PC-9 (cell line): ENCODE measurements around the gene BOK. TPM values are rescaled to one million over a fixed set of nuclear protein-coding genes. Genes with fewer than 3 reads are reported as not detected.
"Not testable (repeated sequence)": the region's sequence is repeated elsewhere in the genome, so short reads cannot be mapped to it uniquely, and the experiment has no call there.

Experiments
- BruUV-seq: library from RNA; stranded (reverse); fragments of 400-500 nt; replicated peaks from 2 replicates; lab custom pipeline; 2021; lab: Mats Ljungman, UMichigan
- CTCF ChIA-PET: fragments of 300-600 bp; sonication (Branson Sonifier 250); formaldehyde crosslinking; loops from one replicate; lab custom pipeline; 2022; ENCODE audit warnings: antibody characterized with exemption; lab: Charles Lee
- POLR2A ChIA-PET: fragments of 300-600 bp; sonication (Branson Sonifier 250); formaldehyde crosslinking; loops from one replicate; lab custom pipeline; 2022; ENCODE audit warnings: antibody characterized with exemption; ENCODE audit not compliant: unreplicated experiment; lab: Charles Lee
- DNase-seq, 2 experiments: peaks; one replicate each; pipeline versions ENCODE4 v3.0.0 to v3.0.0-alpha.2; 2015 to 2022; ENCODE audit warnings: mixed read lengths in 1 of 2
- H2AFZ ChIP-seq: fragments of 200-600 bp; sonication (generic); 2 replicates; pipeline ENCODE4 v1.8.1; 2017; ENCODE audit warnings: antibody characterized with exemption
- H3F3A ChIP-seq: fragments of 200-600 bp; sonication (generic); 2 replicates; pipeline ENCODE4 v1.8.1; 2017; ENCODE audit warnings: antibody characterized with exemption, mild to moderate bottlenecking, low read depth; ENCODE audit not compliant: insufficient read depth
- H3K27ac ChIP-seq: fragments of 200-600 bp; sonication (generic); 2 replicates; pipeline ENCODE4 v1.6.1; 2016; ENCODE audit warnings: mixed run types
- H3K27me3 ChIP-seq: fragments of 200-600 bp; sonication (generic); 2 replicates; pipeline ENCODE4 v1.6.1; 2016; ENCODE audit warnings: low read depth, mixed run types; ENCODE audit not compliant: insufficient read depth
- H3K36me3 ChIP-seq: fragments of 200-600 bp; sonication (generic); 2 replicates; pipeline ENCODE4 v1.6.1; 2016; ENCODE audit warnings: low read depth, mixed run types
- H3K4me1 ChIP-seq: fragments of 200-600 bp; sonication (generic); replicated peaks from 2 replicates; pipeline ENCODE4 v1.6.1; 2016; ENCODE audit warnings: mixed run types; ENCODE audit not compliant: insufficient read depth
- H3K4me2 ChIP-seq: fragments of 200-600 bp; sonication (generic); 2 replicates; pipeline ENCODE4 v1.6.1; 2017; ENCODE audit warnings: mixed run types
- H3K4me3 ChIP-seq: fragments of 200-600 bp; sonication (generic); 2 replicates; pipeline ENCODE4 v1.6.1; 2016; ENCODE audit warnings: mixed run types
- H3K79me2 ChIP-seq: fragments of 200-600 bp; sonication (generic); 2 replicates; pipeline ENCODE4 v1.6.1; 2017; ENCODE audit warnings: low read depth, mixed run types
- H3K9me2 ChIP-seq: fragments of 200-600 bp; sonication (generic); 2 replicates; pipeline ENCODE4 v1.8.1; 2017; ENCODE audit warnings: mild to moderate bottlenecking; ENCODE audit not compliant: insufficient read depth
- H3K9me3 ChIP-seq: fragments of 200-600 bp; sonication (generic); 2 replicates; pipeline ENCODE4 v1.8.1; 2016; ENCODE audit warnings: low read depth; ENCODE audit not compliant: insufficient read depth
- H4K20me1 ChIP-seq: fragments of 200-600 bp; sonication (generic); 2 replicates; pipeline ENCODE4 v1.8.1; 2017; ENCODE audit not compliant: insufficient read depth
- EZH2 ChIP-seq: fragments of 200-600 bp; sonication (generic); IDR thresholded peaks from 2 replicates; pipeline ENCODE4 v1.8.0; 2017; ENCODE audit warnings: antibody characterized with exemption, low read depth
- intact Hi-C: fragments of 100-400 bp; cut with micrococcal nuclease; formaldehyde crosslinking; loops from one replicate; pipeline ENCODE4 v1.10.0; 2022; ENCODE audit not compliant: unreplicated experiment
- total RNA-seq: library from RNA; stranded (reverse); gene quantifications from 2 replicates; pipeline ENCODE4 v1.2.3, GENCODE V29; 2021
- TF ChIP-seq, protein P1 (sequence below): fragments of 200-600 bp; sonication (generic); conservative IDR thresholded peaks from 2 replicates; pipeline ENCODE4 v1.6.1; 2017; ENCODE audit warnings: mixed run types, antibody characterized with exemption, mild to moderate bottlenecking, moderate library complexity

BOK gene
- total RNA-seq, 1 experiment from 2014 or later = 72.8 TPM

DNA sequence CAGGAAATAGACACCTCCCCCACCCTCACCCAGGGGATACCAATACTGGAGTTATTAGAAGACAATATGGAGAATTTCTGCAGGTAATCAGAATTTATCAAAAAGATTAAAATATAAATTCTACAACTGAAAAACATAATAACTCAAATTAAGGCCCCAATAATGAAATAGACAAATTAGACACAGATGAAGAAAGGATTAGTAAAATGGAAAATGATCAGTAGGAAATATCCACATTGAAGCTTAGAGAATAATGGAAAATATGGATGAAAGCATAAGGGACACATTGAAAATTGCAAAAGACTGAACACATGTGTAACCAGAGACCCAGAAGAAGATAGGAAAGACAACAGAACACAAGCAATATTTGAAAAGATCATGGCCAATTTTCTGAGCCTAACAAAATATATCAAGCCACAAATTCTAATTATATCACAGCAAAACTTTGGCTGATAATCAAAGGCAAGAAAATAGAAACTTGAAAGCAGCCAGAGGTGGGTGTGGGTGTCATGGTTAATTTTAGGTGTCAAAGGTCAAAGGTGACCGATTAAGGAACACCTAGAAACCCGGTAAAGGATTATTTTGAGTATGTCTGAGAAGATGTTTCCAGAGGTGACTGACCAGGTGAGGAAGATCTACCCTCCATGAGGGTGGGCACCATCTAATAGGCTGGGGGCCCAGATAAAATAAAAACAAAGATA lies 28.2 kb downstream of the BOK start:
- no peak overlapping the region for H2AFZ ChIP-seq
- peaks cover 55% of the 10 kb centered on the region for H3K36me3 ChIP-seq
- H3K9me3 ChIP-seq = peaks cover 27% of the 10 kb centered on the region
- no peaks in the 10 kb centered on the region for H3K27me3 ChIP-seq
- no peaks in the 10 kb centered on the region for H3K9me2 ChIP-seq
- intact Hi-C loops = no loop called here
- POLR2A ChIA-PET = no interaction called here
- H3K79me2 ChIP-seq = no peaks in the 10 kb centered on the region
- H3K4me3 ChIP-seq = no peak overlapping the region
- peaks cover 16% of the 10 kb centered on the region for H3K4me1 ChIP-seq
- peaks cover 41% of the 10 kb centered on the region; the same call in 1 of the 2 replicates for H3F3A ChIP-seq
- no peak overlapping the region for H3K4me2 ChIP-seq
- H4K20me1 ChIP-seq = no peaks in the 10 kb centered on the region
- H3K27ac ChIP-seq = no peak overlapping the region
- BruUV-seq = no TSS peak
- CTCF ChIA-PET = no interaction called here
- TF ChIP-seq, protein P1, sequence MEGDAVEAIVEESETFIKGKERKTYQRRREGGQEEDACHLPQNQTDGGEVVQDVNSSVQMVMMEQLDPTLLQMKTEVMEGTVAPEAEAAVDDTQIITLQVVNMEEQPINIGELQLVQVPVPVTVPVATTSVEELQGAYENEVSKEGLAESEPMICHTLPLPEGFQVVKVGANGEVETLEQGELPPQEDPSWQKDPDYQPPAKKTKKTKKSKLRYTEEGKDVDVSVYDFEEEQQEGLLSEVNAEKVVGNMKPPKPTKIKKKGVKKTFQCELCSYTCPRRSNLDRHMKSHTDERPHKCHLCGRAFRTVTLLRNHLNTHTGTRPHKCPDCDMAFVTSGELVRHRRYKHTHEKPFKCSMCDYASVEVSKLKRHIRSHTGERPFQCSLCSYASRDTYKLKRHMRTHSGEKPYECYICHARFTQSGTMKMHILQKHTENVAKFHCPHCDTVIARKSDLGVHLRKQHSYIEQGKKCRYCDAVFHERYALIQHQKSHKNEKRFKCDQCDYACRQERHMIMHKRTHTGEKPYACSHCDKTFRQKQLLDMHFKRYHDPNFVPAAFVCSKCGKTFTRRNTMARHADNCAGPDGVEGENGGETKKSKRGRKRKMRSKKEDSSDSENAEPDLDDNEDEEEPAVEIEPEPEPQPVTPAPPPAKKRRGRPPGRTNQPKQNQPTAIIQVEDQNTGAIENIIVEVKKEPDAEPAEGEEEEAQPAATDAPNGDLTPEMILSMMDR = no peak
- TF ChIP-seq EZH2 = no peak
- DNase-seq = no peak

DNA sequence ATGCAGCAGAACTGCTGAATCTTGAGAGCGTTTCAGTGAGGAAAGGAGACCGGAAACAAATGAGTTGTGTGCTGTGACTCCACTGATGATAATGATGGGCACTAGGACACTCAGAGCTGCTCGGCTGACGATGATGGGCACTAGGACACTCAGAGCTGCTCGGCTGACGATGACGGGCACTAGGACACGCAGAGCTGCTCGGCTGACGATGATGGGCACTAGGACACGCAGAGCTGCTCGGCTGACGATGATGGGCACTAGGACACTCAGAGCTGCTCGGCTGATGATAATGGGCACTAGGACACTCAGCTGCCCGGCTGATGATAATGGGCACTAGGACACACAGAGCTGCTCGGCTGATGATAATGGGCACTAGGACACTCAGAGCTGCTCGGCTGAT lies 31.3 kb downstream of the BOK start:
- Histone ChIP-seq H3K36me3 (peaks cover 31% of the 10 kb centered on the region), H3F3A (peaks cover 43% of the 10 kb centered on the region; the same call in 1 of the 2 replicates), H3K9me3 (peaks cover 27% of the 10 kb centered on the region)
- POLR2A ChIA-PET = interaction anchor here (0.6 kb wide), 1 partner anchor 809 kb away, joined by 3 read pairs; no protein-coding TSS in a partner anchor
- H3K4me1 ChIP-seq, H3K4me3 ChIP-seq, H2AFZ ChIP-seq, CTCF ChIA-PET, H3K27me3 ChIP-seq, H3K79me2 ChIP-seq, H3K27ac ChIP-seq, H3K9me2 ChIP-seq, DNase-seq, intact Hi-C loops, H3K4me2 ChIP-seq, H4K20me1 ChIP-seq, BruUV-seq: not testable (repeated sequence)

DNA sequence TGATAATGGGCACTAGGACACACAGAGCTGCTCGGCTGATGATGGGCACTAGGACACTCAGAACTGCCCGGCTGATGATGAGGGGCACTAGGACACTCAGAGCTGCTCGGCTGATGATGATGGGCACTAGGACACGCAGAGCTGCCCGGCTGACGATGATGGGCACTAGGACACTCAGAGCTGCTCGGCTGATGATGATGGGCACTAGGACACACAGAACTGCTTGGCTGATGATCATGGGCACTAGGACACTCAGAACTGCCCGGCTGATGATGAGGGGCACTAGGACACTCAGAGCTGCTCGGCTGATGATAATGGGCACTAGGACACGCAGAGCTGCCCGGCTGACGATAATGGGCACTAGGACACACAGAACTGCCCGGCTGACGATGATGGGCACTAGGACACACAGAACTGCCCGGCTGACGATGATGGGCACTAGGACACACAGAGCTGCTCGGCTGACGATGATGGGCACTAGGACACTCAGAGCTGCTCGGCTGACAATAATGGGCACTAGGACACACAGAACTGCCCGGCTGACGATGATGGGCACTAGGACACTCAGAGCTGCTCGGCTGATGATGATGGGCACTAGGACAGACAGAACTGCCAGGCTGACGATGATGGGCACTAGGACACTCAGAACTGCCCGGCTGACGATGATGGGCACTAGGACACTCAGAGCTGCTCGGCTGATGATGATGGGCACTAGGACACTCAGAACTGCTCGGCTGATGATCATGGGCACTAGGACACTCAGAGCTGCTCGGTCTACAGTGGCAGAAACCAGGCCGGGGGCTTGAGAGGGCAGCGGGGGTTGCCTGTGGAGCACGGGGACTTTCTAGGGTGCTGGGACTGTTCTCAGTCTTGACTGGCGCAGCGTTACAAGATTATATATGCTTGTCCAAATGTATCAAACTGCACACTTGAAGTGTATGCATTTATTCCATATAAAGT lies 32.2 kb downstream of the BOK start:
- Histone ChIP-seq H3K36me3 (peaks cover 24% of the 10 kb centered on the region), H3F3A (peaks cover 35% of the 10 kb centered on the region; the same call in 1 of the 2 replicates), H3K9me3 (peaks cover 25% of the 10 kb centered on the region)
- H3K4me2 ChIP-seq, BruUV-seq, DNase-seq, H3K9me2 ChIP-seq, H3K79me2 ChIP-seq, H3K27ac ChIP-seq, H3K4me3 ChIP-seq, intact Hi-C loops, H3K27me3 ChIP-seq, H3K4me1 ChIP-seq, H4K20me1 ChIP-seq, POLR2A ChIA-PET, H2AFZ ChIP-seq: not testable (repeated sequence)
- CTCF ChIA-PET = interaction anchor here (0.7 kb wide), 1 partner anchor 439 kb away, joined by 8 read pairs; no protein-coding TSS in a partner anchor
